H1 (cell line): ENCODE data around the gene TOMM6.

ENCODE experiments used
- CREB1 ChIP-seq: IDR thresholded peaks from 2 replicates; pipeline ENCODE4 v1.6.1; 2012; ENCODE audit warnings: inconsistent platforms
- MAX ChIP-seq: IDR thresholded peaks from 2 replicates; pipeline ENCODE4 v1.6.1; 2012; ENCODE audit warnings: inconsistent platforms
- POLR2A ChIP-seq, 2 experiments: IDR thresholded peaks; 1 replicate in 1 of 2; 2 replicates in 1 of 2; pipeline ENCODE4 v1.6.1; 2011; ENCODE audit warnings: low read depth in 2 of 2, low read length in 2 of 2, mild to moderate bottlenecking in 2 of 2; ENCODE audit errors: control extremely low read depth in 1 of 2

- TF ChIP-seq MAX = no peak
- no peak for TF ChIP-seq CREB1
- no peak for TF ChIP-seq POLR2A (IDR thresholded peaks at IDR 0.05; ENCODE audit: control extremely low read depth in 1 of 2, low read depth in 2 of 2, low read length in 2 of 2)
Observed at GRCh38 chr6:41813956-41814355, 26.5 kb downstream of the TOMM6 start.
